Measurements from ENCODE around the gene VPS8. TPM values are rescaled to one million over a fixed set of nuclear protein-coding genes. Genes with fewer than 3 reads are reported as not detected.

Gene VPS8
- total RNA-seq, 1 experiment from 2014 or later = 39.7 TPM

DNA sequence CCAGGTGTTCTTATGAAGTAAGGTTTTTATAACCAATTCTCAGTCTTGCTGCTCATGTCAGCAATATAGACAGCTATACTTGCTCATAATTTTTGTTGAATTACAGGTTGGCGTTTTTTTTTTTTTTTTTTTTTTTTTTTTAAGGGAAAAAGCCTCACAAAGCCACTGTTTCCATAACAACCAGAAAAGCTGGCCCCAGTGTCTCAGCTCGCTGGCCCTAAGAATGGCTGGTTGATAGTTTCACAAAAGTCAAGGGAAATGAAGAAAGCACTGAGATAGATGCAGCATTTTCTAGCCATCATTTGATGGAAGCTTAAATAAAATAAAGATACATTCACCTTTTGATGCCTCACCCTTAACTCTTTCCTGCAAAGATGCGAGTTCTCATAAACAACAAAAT, 219.0 kb downstream of the VPS8 start:
- H2BK120ac ChIP-seq (ENCODE audit: low read depth, low read length, poor library complexity, severe bottlenecking) = no peak overlapping the region
- H3K14ac ChIP-seq (ENCODE audit: insufficient read depth, low read length) = no peak overlapping the region
- no peaks in the 10 kb centered on the region for H3K27me3 ChIP-seq (ENCODE audit: insufficient read depth, low read length)
- WGBS (ENCODE audit: extremely low coverage, insufficient read length, low lambda C conversion rate) = no CpG with 5 or more reads among the region's 3 CpGs
- H2BK15ac ChIP-seq (ENCODE audit: low read depth, low read length) = no peak overlapping the region
- no peaks in the 10 kb centered on the region for H3K23me2 ChIP-seq (ENCODE audit: insufficient read length, low read depth, low read length, poor library complexity, severe bottlenecking)
- peaks cover 5 to 8% (median 7%) of the 10 kb centered on the region in 3 experiments; a peak in 6 of 7 replicates for H3K36me3 Mint-ChIP-seq (ENCODE audit: insufficient read depth in 1 of 3, low read depth in 3 of 3)
- no peaks in the 10 kb centered on the region for H3K9me3 ChIP-seq (ENCODE audit: control insufficient read depth, low read depth, low read length)
- H3K4me3 Mint-ChIP-seq = no peak overlapping the region
- H3K9ac ChIP-seq (ENCODE audit: extremely low read depth, insufficient read length, low read length) = no peak overlapping the region
- H3K4me1 ChIP-seq (ENCODE audit: insufficient read depth, low read length) = no peaks in the 10 kb centered on the region; the same call in 1 of the 2 replicates
- no peak for TF ChIP-seq CTCF (conservative IDR thresholded peaks at IDR 0.05)
- no peak overlapping the region for H3T11ph ChIP-seq (ENCODE audit: low read length)
- peaks cover 5% of the 10 kb centered on the region in 2 experiments for H3K4me1 Mint-ChIP-seq
- no peak overlapping the region for H2AFZ ChIP-seq (ENCODE audit: low read length)
- H3K27ac Mint-ChIP-seq = no peak overlapping the region
- H3K56ac ChIP-seq (ENCODE audit: insufficient read length, low read depth, low read length) = no peak overlapping the region
- no peaks in the 10 kb centered on the region for H3K79me1 ChIP-seq (ENCODE audit: insufficient read depth, low read depth, low read length, poor library complexity, severe bottlenecking)
- H4K20me1 ChIP-seq (ENCODE audit: control insufficient read depth, insufficient read depth, insufficient read length) = no peaks in the 10 kb centered on the region
- H3K18ac ChIP-seq (ENCODE audit: insufficient read length, low read depth, low read length) = no peak overlapping the region
- H2BK20ac ChIP-seq (ENCODE audit: low read depth, low read length, poor library complexity, severe bottlenecking) = no peak overlapping the region
- H4K5ac ChIP-seq (ENCODE audit: insufficient read length, low read depth, low read length) = no peak overlapping the region
- no peak overlapping the region for H3K4ac ChIP-seq (ENCODE audit: low read depth, low read length)
- H3K9me3 Mint-ChIP-seq = no peaks in the 10 kb centered on the region; a peak in 1 of 5 replicates
- H3K23ac ChIP-seq (ENCODE audit: insufficient read length, low read depth, low read length) = no peak overlapping the region
- H2AK5ac ChIP-seq (ENCODE audit: insufficient read length, low read length) = no peak overlapping the region
- no peak overlapping the region for H4K91ac ChIP-seq (ENCODE audit: insufficient read length, low read depth, low read length)
- no peak overlapping the region for H2BK5ac ChIP-seq (ENCODE audit: insufficient read length, low read length)
- H3K27me3 Mint-ChIP-seq (ENCODE audit: low read depth) = no peaks in the 10 kb centered on the region
- H3K4me2 ChIP-seq (ENCODE audit: insufficient read depth, insufficient read length, low read length) = no peak overlapping the region
- DNase-seq = no peak
- H2BK12ac ChIP-seq (ENCODE audit: insufficient read length, low read depth, low read length) = no peak overlapping the region
- no peaks in the 10 kb centered on the region for H3K79me2 ChIP-seq (ENCODE audit: insufficient read depth, low read length)
- no peak overlapping the region for H3K27ac ChIP-seq (ENCODE audit: insufficient read length, low read depth, low read length)
- H4K8ac ChIP-seq (replicated peaks; ENCODE audit: insufficient read length, low read depth, low read length) = no peak overlapping the region
